A549 (cell line): Measurements from ENCODE around the gene SPINK4. TPM values are rescaled to one million over a fixed set of nuclear protein-coding genes. Genes with fewer than 3 reads are reported as not detected.

Experiments
- ATAC-seq, 2 experiments: fragments of 200-7000 bp in 1 of 2; fragments of >200 bp in 1 of 2; cut with Nextera tagmentation in 1 of 2; cut with Tn5 transposase in 1 of 2; 3 replicates each; pipeline versions ENCODE4 v1.8.0 to v1.9.1; 2018 to 2020; ENCODE audit warnings: mild to moderate bottlenecking in 1 of 2, moderate library complexity in 1 of 2
- CTCF ChIA-PET: fragments of 300-600 bp; sonication (Branson Sonifier 250); formaldehyde crosslinking; extraction: SDS; loops from one replicate; lab custom pipeline; 2021; ENCODE audit warnings: antibody characterized with exemption, inconsistent platforms; lab: Yijun Ruan, JAX
- POLR2A ChIA-PET: fragments of 350-600 bp; formaldehyde crosslinking; extraction: SDS; loops from one replicate; lab custom pipeline; 2021; ENCODE audit warnings: antibody characterized with exemption, inconsistent platforms; lab: Yijun Ruan, JAX
- DNase-seq, 2 experiments: peaks; one replicate each; pipeline versions ENCODE4 v3.0.0 to v3.0.0-alpha.2; 2011 to 2016; ENCODE audit warnings: low read depth in 1 of 2, low spot score in 1 of 2
- FAIRE-seq: peaks from 2 replicates; lab custom pipeline; 2011; peaks lifted over from hg19 to GRCh38; lab: Jason Lieb, UNC
- H3K27ac ChIP-seq, 2 experiments: fragments of >200 bp; sonication (Bioruptor Twin); formaldehyde crosslinking; 3 replicates each; pipeline ENCODE4 v1.5.1; 2016 to 2017
- H3K4me1 ChIP-seq: fragments of >200 bp; sonication (Bioruptor Twin); formaldehyde crosslinking; 3 replicates; pipeline ENCODE4 v1.6.1; 2016
- H3K4me2 ChIP-seq: fragments of >200 bp; sonication (Bioruptor Twin); formaldehyde crosslinking; 3 replicates; pipeline ENCODE4 v1.6.1; 2016
- H3K4me3 ChIP-seq: fragments of >200 bp; sonication (Bioruptor Twin); formaldehyde crosslinking; 3 replicates; pipeline ENCODE4 v1.5.1; 2016
- H3K9me3 ChIP-seq: fragments of >200 bp; sonication (Bioruptor Twin); formaldehyde crosslinking; 3 replicates; pipeline ENCODE4 v1.6.1; 2016
- CEBPB ChIP-seq, 2 experiments: fragments of >200 bp in 1 of 2; sonication (Bioruptor Twin) in 1 of 2; formaldehyde crosslinking in 1 of 2; IDR thresholded peaks; 2 replicates each; pipeline ENCODE4 v1.6.1; 2012 to 2016
- CHD4 ChIP-seq: fragments of 200-600 bp; sonication (generic); IDR thresholded peaks from 2 replicates; pipeline ENCODE4 v1.6.1; 2016; ENCODE audit warnings: antibody characterized with exemption, mild to moderate bottlenecking, borderline replicate concordance
- EHMT2 ChIP-seq: fragments of 200-600 bp; sonication (generic); IDR thresholded peaks from 2 replicates; pipeline ENCODE4 v1.6.1; 2016; ENCODE audit warnings: antibody characterized with exemption, low read depth, mild to moderate bottlenecking, moderate library complexity
- EP300 ChIP-seq, 2 experiments: fragments of >200 bp; sonication (Bioruptor Twin); formaldehyde crosslinking; IDR thresholded peaks; 2 replicates in 1 of 2; 3 replicates in 1 of 2; pipeline ENCODE4 v1.6.1; 2016 to 2017
- ESRRA ChIP-seq: fragments of 150-350 bp; IDR thresholded peaks from 2 replicates; pipeline ENCODE4 v1.6.1; 2014; ENCODE audit warnings: mild to moderate bottlenecking, low read length, borderline replicate concordance
- FOSB ChIP-seq: fragments of 250-450 bp; sonication (Bioruptor Pico); IDR thresholded peaks from 2 replicates; pipeline ENCODE4 v1.5.0; 2020; ENCODE audit warnings: mild to moderate bottlenecking, moderate library complexity
- GATA3 ChIP-seq: IDR thresholded peaks from 2 replicates; pipeline ENCODE4 v1.6.1; 2012; ENCODE audit warnings: borderline replicate concordance
- HEYL ChIP-seq: fragments of 250-450 bp; sonication (Bioruptor Pico); IDR thresholded peaks from 2 replicates; pipeline ENCODE4 v1.8.0; 2021; ENCODE audit warnings: mild to moderate bottlenecking, moderate library complexity
- HOXB13 ChIP-seq: fragments of 250-450 bp; sonication (Bioruptor Pico); IDR thresholded peaks from 2 replicates; pipeline ENCODE4 v1.5.0; 2020; ENCODE audit warnings: low read depth, mild to moderate bottlenecking, moderate library complexity
- JUN ChIP-seq, 2 experiments: fragments of >200 bp; sonication (Bioruptor Twin); formaldehyde crosslinking; IDR thresholded peaks; 2 replicates in 1 of 2; 3 replicates in 1 of 2; pipeline ENCODE4 v1.6.1; 2016 to 2017
- JUNB ChIP-seq: fragments of >200 bp; sonication (Bioruptor Twin); formaldehyde crosslinking; IDR thresholded peaks from 2 replicates; pipeline ENCODE4 v1.6.1; 2016
- KDM5A ChIP-seq: fragments of 200-600 bp; sonication (generic); IDR thresholded peaks from 2 replicates; pipeline ENCODE4 v1.6.1; 2016; ENCODE audit warnings: antibody characterized with exemption, mild to moderate bottlenecking
- NPAS2 ChIP-seq: fragments of 250-450 bp; sonication (Bioruptor Pico); IDR thresholded peaks from 2 replicates; pipeline ENCODE4 v1.8.0; 2022; ENCODE audit warnings: mild to moderate bottlenecking, moderate library complexity, borderline replicate concordance
- POLR2AphosphoS2 ChIP-seq: conservative IDR thresholded peaks from 2 replicates; pipeline ENCODE4 v1.6.1; 2012; ENCODE audit warnings: low read length, improper control_type of control experiment, inconsistent platforms
- RARB ChIP-seq: fragments of 250-450 bp; sonication (Bioruptor Pico); IDR thresholded peaks from 2 replicates; pipeline ENCODE4 v1.8.0; 2021; ENCODE audit warnings: mild to moderate bottlenecking, moderate library complexity
- TFCP2L1 ChIP-seq: fragments of 250-450 bp; sonication (Bioruptor Pico); IDR thresholded peaks from 2 replicates; pipeline ENCODE4 v1.5.0; 2021; ENCODE audit warnings: mild to moderate bottlenecking
- WGBS: methylation state at CpG from one replicate; pipeline ENCODE4 v1.1.6; 2017; ENCODE audit errors: missing lambda C conversion rate; 5-methylcytosine and 5-hydroxymethylcytosine counted together
- polyA minus RNA-seq: library from RNA; depleted of rRNA, polyadenylated mRNA; stranded (reverse); fragments of >200 nt; gene quantifications from 2 replicates; pipeline ENCODE4 v1.2.3, GENCODE V29; 2011; rRNA and poly(A)+ RNA removed
- polyA plus RNA-seq, 4 experiments: library from polyadenylated mRNA; depleted of rRNA in 3 of 4; stranded (reverse); fragments of >200 nt; fragmentation: RNase III in 1 of 4; extraction: RNeasy Plus Mini Kit Qiagen cat#74134 plus additional on column Dnase treatment in 1 of 4; gene quantifications; 2 replicates in 3 of 4; 3 replicates in 1 of 4; pipeline ENCODE4 v1.2.3, GENCODE V29; 2011 to 2017
- TF ChIP-seq, protein P1 (sequence below): fragments of 150-350 bp; IDR thresholded peaks from 2 replicates; pipeline ENCODE4 v1.6.1; 2014; ENCODE audit warnings: low read depth, mild to moderate bottlenecking, low read length
- TF ChIP-seq, protein P2 (sequence below): fragments of >200 bp; sonication (Bioruptor Twin); formaldehyde crosslinking; IDR thresholded peaks from 3 replicates; pipeline ENCODE4 v1.6.1; 2016
- TF ChIP-seq, protein P3 (sequence below): fragments of 200-600 bp; sonication (generic); IDR thresholded peaks from 2 replicates; pipeline ENCODE4 v1.6.1; 2016; ENCODE audit warnings: antibody characterized with exemption, mild to moderate bottlenecking, moderate library complexity

The SPINK4 gene, protein sequence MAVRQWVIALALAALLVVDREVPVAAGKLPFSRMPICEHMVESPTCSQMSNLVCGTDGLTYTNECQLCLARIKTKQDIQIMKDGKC
- polyA plus RNA-seq (2011; rRNA removed) (0.37 TPM in 1 of 2 replicates, not detected in the other), polyA plus RNA-seq (2017; fragmentation: RNase III; extraction: RNeasy Plus Mini Kit Qiagen cat#74134 plus additional on column Dnase treatment) (not detected in 3 replicates), polyA minus RNA-seq (not detected in 2 replicates)
- polyA plus RNA-seq (2012; cell fraction: cytosol; rRNA removed) = 0.34 TPM in 1 of 2 replicates, not detected in the other
- polyA plus RNA-seq (2012; cell fraction: nucleus; rRNA removed) = not detected in 2 replicates

DNA sequence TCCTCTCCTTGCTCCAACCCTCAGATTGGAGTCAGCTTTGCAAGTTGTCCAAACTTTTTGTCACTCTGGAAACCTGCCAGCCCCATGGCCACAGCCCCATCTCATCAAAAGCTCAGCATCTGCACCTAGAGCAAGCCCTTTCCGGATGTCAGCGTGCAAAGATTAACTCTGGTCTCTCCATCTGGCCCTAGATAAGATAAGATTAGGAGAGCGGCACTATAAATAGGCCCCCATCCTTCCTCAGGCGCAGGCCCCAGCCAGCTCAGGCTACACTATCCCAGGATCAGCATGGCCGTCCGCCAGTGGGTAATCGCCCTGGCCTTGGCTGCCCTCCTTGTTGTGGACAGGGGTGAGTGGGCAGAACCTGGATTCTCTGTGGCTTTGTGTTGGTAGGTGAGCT is at the start of gene SPINK4:
Gene SPINK4 (plus strand): TSS at position 247 of the 400 bp plus-strand sequence. CDS start 42 bp downstream, at position 289.
- WGBS = 75% methylated on average over 7 of the region's 7 CpGs
- DNase-seq (no peak), FAIRE-seq (no peak), ATAC-seq (no peak; a peak in 2 of 6 replicates)
- ChIA-PET CTCF (interaction anchor here (1.2 to 9.5 kb wide), 4 partner anchors 9 to 227 kb away, joined by 3 to 71 read pairs (median 8); no protein-coding TSS in a partner anchor), POLR2A (no interaction called here)
- no peak for TF ChIP-seq RARB (CRISPR knock-in tag)
- TF ChIP-seq NPAS2 = no peak
- TF ChIP-seq JUNB = no peak
- TF ChIP-seq KDM5A = no peak
- H3K9me3 ChIP-seq = no peaks in the 10 kb centered on the region
- H3K27ac ChIP-seq = peak within 1 kb of the TSS; percentile 35 to 68; a peak in 4 of 6 replicates
- H3K4me3 ChIP-seq = no peak within 1 kb of the TSS
- no peak within 1 kb of the TSS for H3K4me2 ChIP-seq
- peaks cover 28% of the 10 kb centered on the region for H3K4me1 ChIP-seq

DNA sequence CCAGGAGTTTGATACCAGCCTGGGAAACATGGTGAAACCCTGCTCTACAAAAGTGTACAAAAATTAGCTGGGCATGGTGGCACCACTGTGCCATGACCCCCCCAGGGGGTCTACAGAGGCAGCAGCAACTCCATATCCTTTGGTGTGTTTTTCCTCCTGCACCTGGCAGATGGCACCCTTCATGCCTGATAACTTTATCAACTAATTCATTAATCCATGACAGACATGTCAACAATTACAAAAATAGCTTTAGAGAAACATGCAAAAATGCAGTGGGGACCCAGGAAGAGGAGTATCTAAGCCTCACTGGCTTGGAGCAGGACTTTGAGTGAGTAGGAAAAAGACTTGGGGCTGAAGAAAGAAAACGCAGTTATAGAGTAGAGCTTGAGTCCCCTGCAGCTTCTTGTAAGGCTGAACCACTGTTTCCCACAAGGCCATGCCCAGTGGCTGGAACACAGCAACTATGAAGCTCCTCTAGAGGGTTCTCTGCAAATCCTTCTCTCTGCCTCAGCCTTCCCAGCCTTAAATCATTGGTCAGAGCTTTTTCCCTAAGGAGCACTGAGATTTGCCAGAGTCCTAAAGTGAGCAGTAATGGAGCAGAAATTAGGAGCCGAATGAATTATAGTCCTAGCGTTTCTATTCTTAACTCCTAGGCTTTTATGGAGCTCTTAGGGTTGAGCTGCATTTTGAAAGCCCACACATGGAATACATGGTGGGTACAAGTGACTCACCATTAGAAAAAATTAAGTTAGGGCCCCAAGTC is 47.3 kb upstream of the SPINK4 start:
- TF ChIP-seq, protein P1, sequence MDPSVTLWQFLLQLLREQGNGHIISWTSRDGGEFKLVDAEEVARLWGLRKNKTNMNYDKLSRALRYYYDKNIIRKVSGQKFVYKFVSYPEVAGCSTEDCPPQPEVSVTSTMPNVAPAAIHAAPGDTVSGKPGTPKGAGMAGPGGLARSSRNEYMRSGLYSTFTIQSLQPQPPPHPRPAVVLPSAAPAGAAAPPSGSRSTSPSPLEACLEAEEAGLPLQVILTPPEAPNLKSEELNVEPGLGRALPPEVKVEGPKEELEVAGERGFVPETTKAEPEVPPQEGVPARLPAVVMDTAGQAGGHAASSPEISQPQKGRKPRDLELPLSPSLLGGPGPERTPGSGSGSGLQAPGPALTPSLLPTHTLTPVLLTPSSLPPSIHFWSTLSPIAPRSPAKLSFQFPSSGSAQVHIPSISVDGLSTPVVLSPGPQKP = no peak
- TF ChIP-seq POLR2AphosphoS2 = no peak
- no peak for TF ChIP-seq ESRRA
- TF ChIP-seq, protein P2, sequence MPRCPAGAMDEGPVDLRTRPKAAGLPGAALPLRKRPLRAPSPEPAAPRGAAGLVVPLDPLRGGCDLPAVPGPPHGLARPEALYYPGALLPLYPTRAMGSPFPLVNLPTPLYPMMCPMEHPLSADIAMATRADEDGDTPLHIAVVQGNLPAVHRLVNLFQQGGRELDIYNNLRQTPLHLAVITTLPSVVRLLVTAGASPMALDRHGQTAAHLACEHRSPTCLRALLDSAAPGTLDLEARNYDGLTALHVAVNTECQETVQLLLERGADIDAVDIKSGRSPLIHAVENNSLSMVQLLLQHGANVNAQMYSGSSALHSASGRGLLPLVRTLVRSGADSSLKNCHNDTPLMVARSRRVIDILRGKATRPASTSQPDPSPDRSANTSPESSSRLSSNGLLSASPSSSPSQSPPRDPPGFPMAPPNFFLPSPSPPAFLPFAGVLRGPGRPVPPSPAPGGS = no peak
- no peak overlapping the region for H3K27ac ChIP-seq
- CTCF ChIA-PET = interaction anchor here (0.8 to 4.1 kb wide), 5 partner anchors 10 to 112 kb away, joined by 3 to 16 read pairs (median 4); no protein-coding TSS in a partner anchor
- no peak overlapping the region for H3K4me2 ChIP-seq
- FAIRE-seq (no peak), DNase-seq (no peak), ATAC-seq (peak in 1 of 2 experiments; percentile 38; a peak in 1 of 6 replicates)
- WGBS = 80% methylated on average over 3 of the region's 3 CpGs
- H3K4me1 ChIP-seq = no peaks in the 10 kb centered on the region
- no peaks in the 10 kb centered on the region for H3K9me3 ChIP-seq
- H3K4me3 ChIP-seq = no peak overlapping the region
- POLR2A ChIA-PET = interaction anchor here (1.1 kb wide), 1 partner anchor 25 kb away, joined by 3 read pairs; the partner anchor contains the start of gene B4GALT1

DNA sequence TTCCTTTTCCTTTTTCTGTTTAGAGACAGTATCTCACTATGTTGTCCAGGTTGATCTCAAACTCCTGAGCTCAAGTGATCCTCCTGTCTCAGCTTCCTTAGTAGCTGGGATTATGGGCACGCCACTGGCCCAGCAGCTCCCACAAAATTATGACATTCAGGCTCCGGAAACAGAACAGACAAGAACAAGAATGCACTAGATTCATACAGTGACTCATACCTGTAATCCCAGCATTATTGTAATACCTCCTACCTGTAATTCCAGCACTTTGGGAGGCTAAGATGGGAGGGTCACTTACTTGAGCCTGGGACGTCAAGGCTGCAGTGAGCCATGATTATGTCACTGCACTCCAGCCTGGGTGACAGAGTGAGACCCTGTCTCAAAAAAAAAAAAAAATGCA is 46.1 kb upstream of the SPINK4 start:
- no peak for DNase-seq
- TF ChIP-seq EHMT2 = no peak
- no peak for TF ChIP-seq HEYL
- TF ChIP-seq TFCP2L1 = no peak
- no peak for TF ChIP-seq JUN (IDR thresholded peaks at IDR 0.05)
- 89% methylated on average over 3 of the region's 3 CpGs for WGBS
- H3K27ac ChIP-seq = no peak overlapping the region
- POLR2A ChIA-PET = no interaction called here
- no peak for FAIRE-seq
- H3K9me3 ChIP-seq = no peaks in the 10 kb centered on the region
- no peak overlapping the region for H3K4me3 ChIP-seq
- no peak overlapping the region for H3K4me2 ChIP-seq
- ATAC-seq = no peak
- CTCF ChIA-PET = interaction anchor here (0.6 to 4.1 kb wide), 4 partner anchors 9 to 77 kb away, joined by 3 to 16 read pairs (median 4); no protein-coding TSS in a partner anchor
- no peaks in the 10 kb centered on the region for H3K4me1 ChIP-seq

DNA sequence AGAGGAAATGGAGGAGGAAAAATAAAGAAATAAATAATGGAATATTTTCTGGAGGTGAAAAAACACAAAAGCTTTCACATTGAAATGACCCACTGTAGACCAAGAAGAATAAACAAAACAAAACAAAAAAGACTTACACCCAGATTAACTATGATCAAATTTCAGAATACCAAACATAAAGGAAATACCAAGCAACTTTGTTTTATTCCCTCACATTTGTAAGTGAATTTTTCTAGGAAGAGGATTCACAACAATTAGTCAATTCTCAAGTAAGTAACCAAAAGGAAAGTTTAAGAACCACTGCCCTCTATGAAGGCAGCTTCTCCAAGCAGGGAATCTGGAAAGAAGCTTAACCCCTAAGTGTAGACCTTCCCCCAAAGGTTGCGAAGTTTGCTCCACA is 43.2 kb upstream of the SPINK4 start:
- ChIA-PET CTCF (interaction anchor here (1.0 to 1.1 kb wide), 2 partner anchors 10 to 12 kb away, joined by 3 to 4 read pairs; no protein-coding TSS in a partner anchor), POLR2A (no interaction called here)
- no peaks in the 10 kb centered on the region for H3K4me1 ChIP-seq
- TF ChIP-seq GATA3 = no peak
- no peak for TF ChIP-seq CEBPB (IDR thresholded peaks at IDR 0.05)
- TF ChIP-seq, protein P3, sequence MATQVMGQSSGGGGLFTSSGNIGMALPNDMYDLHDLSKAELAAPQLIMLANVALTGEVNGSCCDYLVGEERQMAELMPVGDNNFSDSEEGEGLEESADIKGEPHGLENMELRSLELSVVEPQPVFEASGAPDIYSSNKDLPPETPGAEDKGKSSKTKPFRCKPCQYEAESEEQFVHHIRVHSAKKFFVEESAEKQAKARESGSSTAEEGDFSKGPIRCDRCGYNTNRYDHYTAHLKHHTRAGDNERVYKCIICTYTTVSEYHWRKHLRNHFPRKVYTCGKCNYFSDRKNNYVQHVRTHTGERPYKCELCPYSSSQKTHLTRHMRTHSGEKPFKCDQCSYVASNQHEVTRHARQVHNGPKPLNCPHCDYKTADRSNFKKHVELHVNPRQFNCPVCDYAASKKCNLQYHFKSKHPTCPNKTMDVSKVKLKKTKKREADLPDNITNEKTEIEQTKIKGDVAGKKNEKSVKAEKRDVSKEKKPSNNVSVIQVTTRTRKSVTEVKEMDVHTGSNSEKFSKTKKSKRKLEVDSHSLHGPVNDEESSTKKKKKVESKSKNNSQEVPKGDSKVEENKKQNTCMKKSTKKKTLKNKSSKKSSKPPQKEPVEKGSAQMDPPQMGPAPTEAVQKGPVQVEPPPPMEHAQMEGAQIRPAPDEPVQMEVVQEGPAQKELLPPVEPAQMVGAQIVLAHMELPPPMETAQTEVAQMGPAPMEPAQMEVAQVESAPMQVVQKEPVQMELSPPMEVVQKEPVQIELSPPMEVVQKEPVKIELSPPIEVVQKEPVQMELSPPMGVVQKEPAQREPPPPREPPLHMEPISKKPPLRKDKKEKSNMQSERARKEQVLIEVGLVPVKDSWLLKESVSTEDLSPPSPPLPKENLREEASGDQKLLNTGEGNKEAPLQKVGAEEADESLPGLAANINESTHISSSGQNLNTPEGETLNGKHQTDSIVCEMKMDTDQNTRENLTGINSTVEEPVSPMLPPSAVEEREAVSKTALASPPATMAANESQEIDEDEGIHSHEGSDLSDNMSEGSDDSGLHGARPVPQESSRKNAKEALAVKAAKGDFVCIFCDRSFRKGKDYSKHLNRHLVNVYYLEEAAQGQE = no peak
- no peak for TF ChIP-seq ESRRA
- no peak for TF ChIP-seq HOXB13 (CRISPR knock-in tag)
- TF ChIP-seq FOSB (CRISPR knock-in tag) = no peak
- no peak for TF ChIP-seq CHD4
- TF ChIP-seq EP300 (IDR thresholded peaks at IDR 0.05) = no peak
- FAIRE-seq = no peak
- no peak overlapping the region for H3K27ac ChIP-seq
- H3K9me3 ChIP-seq = no peaks in the 10 kb centered on the region
- 98% methylated on average over 1 of the region's 1 CpG for WGBS
- no peak overlapping the region for H3K4me2 ChIP-seq
- no peak for DNase-seq
- no peak overlapping the region for H3K4me3 ChIP-seq
- no peak for ATAC-seq
